Transverse colon (tissue), 4 donors: ENCODE measurements around the gene MEGF8. TPM values are rescaled to one million over a fixed set of nuclear protein-coding genes. Genes with fewer than 3 reads are reported as not detected.
A peak's percentile ranks its signal among the peaks of the same experiment; 100 is the strongest.

Experiments used
- DNase-seq: peaks from one replicate; pipeline ENCODE4 v3.0.0-alpha.2; 2019
- H3K27ac ChIP-seq, 4 donors: fragments of 200-600 bp; sonication (generic); 2 replicates each; pipeline ENCODE4 v1.5.1; 2016 to 2018; ENCODE audit warnings: inconsistent platforms in 4 of 4
- H3K27me3 ChIP-seq: fragments of 200-600 bp; sonication (generic); 2 replicates; pipeline ENCODE4 v1.5.1; 2017; ENCODE audit warnings: inconsistent platforms
- H3K36me3 ChIP-seq, 4 donors: fragments of 200-600 bp; sonication (generic); 2 replicates each; pipeline ENCODE4 v1.5.1; 2017 to 2019; ENCODE audit warnings: inconsistent platforms in 4 of 4
- H3K4me1 ChIP-seq, 4 donors: fragments of 200-600 bp; sonication (generic); 2 replicates each; pipeline ENCODE4 v1.5.1; 2017 to 2020; ENCODE audit warnings: inconsistent platforms in 4 of 4
- H3K4me3 ChIP-seq, 4 donors: fragments of 200-600 bp; sonication (generic); 1 replicate in 1 of 4; 2 replicates in 3 of 4; pipeline versions ENCODE4 v1.5.1 to v1.6.1; 2017 to 2019; ENCODE audit warnings: inconsistent platforms in 4 of 4
- H3K9me3 ChIP-seq, 2 donors: fragments of 200-600 bp; sonication (generic); 2 replicates each; pipeline ENCODE4 v1.5.1; 2017 to 2019; ENCODE audit warnings: inconsistent platforms in 2 of 2
- EP300 ChIP-seq: sonication (generic); formaldehyde crosslinking; IDR thresholded peaks from one replicate; pipeline ENCODE4 v1.6.1; 2017; ENCODE audit warnings: antibody characterized with exemption, low read depth
- POLR2A ChIP-seq: fragments of 450-650 bp; IDR thresholded peaks from one replicate; pipeline ENCODE4 v1.6.1; 2016; ENCODE audit warnings: antibody characterized with exemption, mild to moderate bottlenecking, moderate library complexity
- POLR2AphosphoS5 ChIP-seq, 3 donors: sonication (generic); formaldehyde crosslinking; IDR thresholded peaks; one replicate each; pipeline ENCODE4 v1.6.1; 2016; ENCODE audit warnings: antibody characterized with exemption in 3 of 3
- whole genome bisulfite sequencing, 2 donors: methylation state at CpG; one replicate each; pipeline ENCODE4 v1.1.5; 2018; ENCODE audit warnings: low coverage in 1 of 2; 5-methylcytosine and 5-hydroxymethylcytosine counted together
- in situ Hi-C, 4 donors: fragments of 200-750 bp; cut with MboI; loops; one replicate each; pipeline versions ENCODE4 v1.15.0 to v1.15.1; 2017; ENCODE audit warnings: low sequenced_read_pairs in 3 of 4, low pct_ligation_motif_present in 1 of 4, low pct_unique_long_range_greater_than_20kb in 1 of 4
- intact Hi-C: fragments of 100-400 bp; cut with DNase I; formaldehyde crosslinking; loops from one replicate; pipeline ENCODE4 v1.15.1; 2023; ENCODE audit warnings: low total_unique reads
- total RNA-seq, 4 donors: library from RNA; depleted of rRNA; stranded (reverse); fragments of >200 nt; gene quantifications; one replicate each; pipeline ENCODE4 v1.1.0, GENCODE V29; 2016
- TF ChIP-seq, protein P1 (sequence below), 5 experiments: fragments of 200-600 bp in 3 of 5; fragments of 450-650 bp in 2 of 5; sonication (generic) in 3 of 5; IDR thresholded peaks; 1 replicate in 2 of 5; 2 replicates in 3 of 5; pipeline ENCODE4 v1.5.1; 2016 to 2017; ENCODE audit warnings: antibody characterized with exemption in 5 of 5, inconsistent platforms in 3 of 5, mild to moderate bottlenecking in 2 of 5, moderate library complexity in 1 of 5

Gene MEGF8
- total RNA-seq, 4 donors from 2014 or later: 15.3 to 40.4 (median 22.8) TPM

GRCh38 chr19:42287017-42287826 is 38.2 kb upstream of the MEGF8 start:
- Histone ChIP-seq H3K36me3 (peaks cover 0 to 16% (median 4%) of the 10 kb centered on the region in 4 donors), H3K27me3 (no peaks in the 10 kb centered on the region), H3K9me3 (no peaks in the 10 kb centered on the region), H3K4me1 (peaks cover 26 to 50% (median 42%) of the 10 kb centered on the region in 4 donors), H3K27ac (peak overlapping the region; percentile 17 to 87 (median 83)), H3K4me3 (no peak overlapping the region)
- 89% methylated on average over 22 of the region's 30 CpGs; no CpG with 5 or more reads in 1 of the 2 donors for WGBS, 2 donors
- TF ChIP-seq POLR2AphosphoS5 (IDR thresholded peaks at IDR 0.05): no peak
- TF ChIP-seq EP300: no peak
- no peak for TF ChIP-seq POLR2A
- TF ChIP-seq, protein P1, sequence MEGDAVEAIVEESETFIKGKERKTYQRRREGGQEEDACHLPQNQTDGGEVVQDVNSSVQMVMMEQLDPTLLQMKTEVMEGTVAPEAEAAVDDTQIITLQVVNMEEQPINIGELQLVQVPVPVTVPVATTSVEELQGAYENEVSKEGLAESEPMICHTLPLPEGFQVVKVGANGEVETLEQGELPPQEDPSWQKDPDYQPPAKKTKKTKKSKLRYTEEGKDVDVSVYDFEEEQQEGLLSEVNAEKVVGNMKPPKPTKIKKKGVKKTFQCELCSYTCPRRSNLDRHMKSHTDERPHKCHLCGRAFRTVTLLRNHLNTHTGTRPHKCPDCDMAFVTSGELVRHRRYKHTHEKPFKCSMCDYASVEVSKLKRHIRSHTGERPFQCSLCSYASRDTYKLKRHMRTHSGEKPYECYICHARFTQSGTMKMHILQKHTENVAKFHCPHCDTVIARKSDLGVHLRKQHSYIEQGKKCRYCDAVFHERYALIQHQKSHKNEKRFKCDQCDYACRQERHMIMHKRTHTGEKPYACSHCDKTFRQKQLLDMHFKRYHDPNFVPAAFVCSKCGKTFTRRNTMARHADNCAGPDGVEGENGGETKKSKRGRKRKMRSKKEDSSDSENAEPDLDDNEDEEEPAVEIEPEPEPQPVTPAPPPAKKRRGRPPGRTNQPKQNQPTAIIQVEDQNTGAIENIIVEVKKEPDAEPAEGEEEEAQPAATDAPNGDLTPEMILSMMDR (IDR thresholded peaks at IDR 0.05): no peak
- in situ Hi-C loops: no loop called here
- intact Hi-C loops: no loop called here
- no peak for DNase-seq

- in situ Hi-C loops (no loop called here), intact Hi-C loops (no loop called here)
- no peak for DNase-seq
- H3K4me3 ChIP-seq: no peak overlapping the region
- H3K9me3 ChIP-seq: no peaks in the 10 kb centered on the region
- peaks cover 21 to 46% (median 38%) of the 10 kb centered on the region in 4 donors for H3K4me1 ChIP-seq
- TF ChIP-seq POLR2AphosphoS5 (IDR thresholded peaks at IDR 0.05): no peak
- TF ChIP-seq EP300: no peak
- TF ChIP-seq, protein P1 (IDR thresholded peaks at IDR 0.05): no peak
- no peak for TF ChIP-seq POLR2A
- 96% methylated on average over 10 of the region's 10 CpGs; no CpG with 5 or more reads in 1 of the 2 donors for WGBS, 2 donors
- H3K27ac ChIP-seq: no peak overlapping the region
- H3K36me3 ChIP-seq: peaks cover 0 to 16% (median 4%) of the 10 kb centered on the region in 4 donors
- H3K27me3 ChIP-seq: no peaks in the 10 kb centered on the region
Measured at GRCh38 chr19:42287827-42288107, 37.7 kb upstream of the MEGF8 start.

DNA sequence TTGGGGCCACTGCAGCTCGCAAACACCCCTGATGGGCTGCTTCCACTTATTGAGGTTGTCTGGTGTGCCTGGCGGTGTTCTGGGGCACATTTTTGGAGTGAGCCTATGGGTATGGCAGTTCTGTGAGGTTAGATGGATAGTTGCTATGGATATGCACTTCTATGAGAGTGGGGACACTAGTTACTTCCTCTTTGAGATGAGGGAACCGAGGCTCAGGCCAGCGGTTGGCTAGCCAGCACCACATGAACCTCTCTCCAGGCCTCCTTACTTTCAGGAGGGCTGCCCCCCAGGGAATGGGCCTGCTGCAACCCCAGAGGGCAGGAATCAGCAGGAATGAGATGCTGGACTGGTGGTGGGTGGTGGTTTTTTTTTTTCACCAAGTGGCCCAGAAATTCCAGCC is 37.0 kb upstream of the MEGF8 start:
- Histone ChIP-seq H3K4me3 (no peak overlapping the region), H3K4me1 (peaks cover 16 to 40% (median 32%) of the 10 kb centered on the region in 4 donors), H3K27me3 (no peaks in the 10 kb centered on the region), H3K27ac (no peak overlapping the region), H3K9me3 (no peaks in the 10 kb centered on the region), H3K36me3 (peaks cover 0 to 20% (median 4%) of the 10 kb centered on the region in 4 donors)
- intact Hi-C loops (no loop called here), in situ Hi-C loops (no loop called here)
- TF ChIP-seq, protein P1 (IDR thresholded peaks at IDR 0.05): no peak
- no peak for TF ChIP-seq POLR2A
- no peak for TF ChIP-seq EP300
- no peak for TF ChIP-seq POLR2AphosphoS5 (IDR thresholded peaks at IDR 0.05)
- 96% methylated on average over 4 of the region's 4 CpGs; no CpG with 5 or more reads in 1 of the 2 donors for WGBS, 2 donors
- no peak for DNase-seq

DNA sequence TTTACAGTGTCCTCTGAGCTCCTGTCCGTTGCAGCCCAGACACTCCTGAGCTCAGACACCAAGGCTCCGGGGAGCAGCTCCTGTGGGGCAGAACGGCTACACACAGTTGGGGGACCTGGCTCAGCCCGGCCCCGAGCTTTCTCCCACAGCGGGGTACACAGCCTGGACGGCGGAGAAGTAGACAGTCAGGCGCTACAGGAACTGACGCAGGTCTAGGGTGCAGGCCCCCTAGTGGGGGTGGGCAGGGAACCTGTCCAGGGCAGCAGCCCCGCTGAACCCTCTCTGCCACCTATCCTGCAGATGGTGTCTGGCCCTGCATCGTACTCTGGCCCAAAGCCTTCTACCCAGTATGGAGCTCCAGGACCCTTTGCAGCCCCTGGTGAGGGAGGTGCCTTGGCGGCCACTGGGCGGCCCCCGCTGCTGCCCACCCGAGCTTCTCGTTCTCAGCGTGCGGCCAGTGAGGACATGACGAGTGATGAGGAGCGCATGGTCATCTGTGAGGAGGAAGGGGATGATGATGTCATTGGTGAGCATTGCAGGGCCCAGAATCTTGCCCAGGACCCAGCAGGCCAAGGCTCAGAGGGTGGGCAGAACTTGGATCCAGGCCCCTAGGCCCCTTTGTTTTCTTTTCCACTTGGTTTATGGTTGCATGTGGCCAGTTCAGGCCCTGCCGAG is 36.4 kb upstream of the MEGF8 start:
- intact Hi-C loops: no loop called here
- in situ Hi-C loops: no loop called here
- peaks cover 16 to 40% (median 32%) of the 10 kb centered on the region in 4 donors for H3K4me1 ChIP-seq
- no peak for TF ChIP-seq EP300
- no peak for TF ChIP-seq POLR2AphosphoS5 (IDR thresholded peaks at IDR 0.05)
- no peak for TF ChIP-seq POLR2A
- TF ChIP-seq, protein P1 (IDR thresholded peaks at IDR 0.05): no peak
- no peak overlapping the region for H3K27ac ChIP-seq
- no peaks in the 10 kb centered on the region for H3K27me3 ChIP-seq
- H3K4me3 ChIP-seq: no peak overlapping the region
- peaks cover 0 to 25% (median 4%) of the 10 kb centered on the region in 4 donors for H3K36me3 ChIP-seq
- WGBS, 2 donors: 89% methylated on average over 22 of the region's 22 CpGs; no CpG with 5 or more reads in 1 of the 2 donors
- H3K9me3 ChIP-seq: no peaks in the 10 kb centered on the region
- DNase-seq: no peak
